ENCODE data around the gene ZSCAN30.

DNA sequence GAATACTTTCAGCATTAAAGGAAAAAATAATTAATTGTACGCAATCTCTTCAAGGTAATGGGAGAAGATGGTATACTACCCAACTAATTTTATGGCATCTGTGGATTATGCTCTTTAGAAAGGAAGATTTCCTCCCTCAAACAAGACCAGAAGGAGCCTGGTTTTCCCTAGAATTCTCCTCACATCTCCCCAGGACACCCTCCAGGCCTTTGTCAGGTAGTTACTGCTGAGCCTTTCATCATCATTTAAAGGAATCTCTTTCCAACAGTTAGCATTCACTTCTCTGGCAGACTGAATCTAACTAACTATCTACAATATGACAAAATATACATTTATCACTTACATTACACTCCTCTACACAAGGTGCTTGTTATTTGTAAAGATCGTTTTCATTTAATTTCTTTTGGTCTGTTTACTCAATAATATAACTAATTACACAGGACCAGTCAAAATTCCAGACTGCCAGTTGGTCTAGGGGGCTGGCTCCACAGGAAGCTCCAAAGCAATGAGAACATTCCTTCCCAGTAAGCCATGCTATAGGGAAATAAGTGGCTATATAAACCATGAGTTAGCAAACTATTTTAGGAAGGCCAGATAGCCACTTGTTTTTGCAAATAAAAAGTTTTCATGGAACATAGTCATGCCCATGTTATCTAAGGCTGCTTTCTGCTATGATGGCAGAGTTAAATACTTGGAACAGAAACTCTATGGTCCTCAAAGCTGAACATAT is 35.1 kb upstream of the ZSCAN30 start:
- TF ChIP-seq BRCA1 (IDR thresholded peaks at IDR 0.05; ENCODE audit: low read depth, low read length) (no peak), CREM (IDR thresholded peaks at IDR 0.05; ENCODE audit: low read depth) (no peak), CEBPB (IDR thresholded peaks at IDR 0.05; ENCODE audit: borderline replicate concordance in 1 of 2, low read depth in 2 of 2, low read length in 2 of 2) (no peak), EP300 (IDR thresholded peaks at IDR 0.05; ENCODE audit: borderline replicate concordance in 1 of 2, control insufficient read depth in 1 of 2, low read depth in 2 of 2, low read length in 2 of 2) (no peak), SRF (IDR thresholded peaks at IDR 0.05; ENCODE audit: low read depth in 2 of 2, low read length in 2 of 2) (no peak)
- TF ChIP-seq, protein P1, sequence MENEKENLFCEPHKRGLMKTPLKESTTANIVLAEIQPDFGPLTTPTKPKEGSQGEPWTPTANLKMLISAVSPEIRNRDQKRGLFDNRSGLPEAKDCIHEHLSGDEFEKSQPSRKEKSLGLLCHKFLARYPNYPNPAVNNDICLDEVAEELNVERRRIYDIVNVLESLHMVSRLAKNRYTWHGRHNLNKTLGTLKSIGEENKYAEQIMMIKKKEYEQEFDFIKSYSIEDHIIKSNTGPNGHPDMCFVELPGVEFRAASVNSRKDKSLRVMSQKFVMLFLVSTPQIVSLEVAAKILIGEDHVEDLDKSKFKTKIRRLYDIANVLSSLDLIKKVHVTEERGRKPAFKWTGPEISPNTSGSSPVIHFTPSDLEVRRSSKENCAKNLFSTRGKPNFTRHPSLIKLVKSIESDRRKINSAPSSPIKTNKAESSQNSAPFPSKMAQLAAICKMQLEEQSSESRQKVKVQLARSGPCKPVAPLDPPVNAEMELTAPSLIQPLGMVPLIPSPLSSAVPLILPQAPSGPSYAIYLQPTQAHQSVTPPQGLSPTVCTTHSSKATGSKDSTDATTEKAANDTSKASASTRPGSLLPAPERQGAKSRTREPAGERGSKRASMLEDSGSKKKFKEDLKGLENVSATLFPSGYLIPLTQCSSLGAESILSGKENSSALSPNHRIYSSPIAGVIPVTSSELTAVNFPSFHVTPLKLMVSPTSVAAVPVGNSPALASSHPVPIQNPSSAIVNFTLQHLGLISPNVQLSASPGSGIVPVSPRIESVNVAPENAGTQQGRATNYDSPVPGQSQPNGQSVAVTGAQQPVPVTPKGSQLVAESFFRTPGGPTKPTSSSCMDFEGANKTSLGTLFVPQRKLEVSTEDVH (IDR thresholded peaks at IDR 0.05; ENCODE audit: low read depth, partially characterized antibody), result no peak
- TF ChIP-seq, protein P2, sequence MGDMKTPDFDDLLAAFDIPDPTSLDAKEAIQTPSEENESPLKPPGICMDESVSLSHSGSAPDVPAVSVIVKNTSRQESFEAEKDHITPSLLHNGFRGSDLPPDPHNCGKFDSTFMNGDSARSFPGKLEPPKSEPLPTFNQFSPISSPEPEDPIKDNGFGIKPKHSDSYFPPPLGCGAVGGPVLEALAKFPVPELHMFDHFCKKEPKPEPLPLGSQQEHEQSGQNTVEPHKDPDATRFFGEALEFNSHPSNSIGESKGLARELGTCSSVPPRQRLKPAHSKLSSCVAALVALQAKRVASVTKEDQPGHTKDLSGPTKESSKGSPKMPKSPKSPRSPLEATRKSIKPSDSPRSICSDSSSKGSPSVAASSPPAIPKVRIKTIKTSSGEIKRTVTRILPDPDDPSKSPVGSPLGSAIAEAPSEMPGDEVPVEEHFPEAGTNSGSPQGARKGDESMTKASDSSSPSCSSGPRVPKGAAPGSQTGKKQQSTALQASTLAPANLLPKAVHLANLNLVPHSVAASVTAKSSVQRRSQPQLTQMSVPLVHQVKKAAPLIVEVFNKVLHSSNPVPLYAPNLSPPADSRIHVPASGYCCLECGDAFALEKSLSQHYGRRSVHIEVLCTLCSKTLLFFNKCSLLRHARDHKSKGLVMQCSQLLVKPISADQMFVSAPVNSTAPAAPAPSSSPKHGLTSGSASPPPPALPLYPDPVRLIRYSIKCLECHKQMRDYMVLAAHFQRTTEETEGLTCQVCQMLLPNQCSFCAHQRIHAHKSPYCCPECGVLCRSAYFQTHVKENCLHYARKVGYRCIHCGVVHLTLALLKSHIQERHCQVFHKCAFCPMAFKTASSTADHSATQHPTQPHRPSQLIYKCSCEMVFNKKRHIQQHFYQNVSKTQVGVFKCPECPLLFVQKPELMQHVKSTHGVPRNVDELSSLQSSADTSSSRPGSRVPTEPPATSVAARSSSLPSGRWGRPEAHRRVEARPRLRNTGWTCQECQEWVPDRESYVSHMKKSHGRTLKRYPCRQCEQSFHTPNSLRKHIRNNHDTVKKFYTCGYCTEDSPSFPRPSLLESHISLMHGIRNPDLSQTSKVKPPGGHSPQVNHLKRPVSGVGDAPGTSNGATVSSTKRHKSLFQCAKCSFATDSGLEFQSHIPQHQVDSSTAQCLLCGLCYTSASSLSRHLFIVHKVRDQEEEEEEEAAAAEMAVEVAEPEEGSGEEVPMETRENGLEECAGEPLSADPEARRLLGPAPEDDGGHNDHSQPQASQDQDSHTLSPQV (IDR thresholded peaks at IDR 0.05), result no peak

All from GM12878 (cell line).